H1 (cell line): ENCODE measurements around the gene TTC21A. TPM values are rescaled to one million over a fixed set of nuclear protein-coding genes. Genes with fewer than 3 reads are reported as not detected.

Source experiments
- POU5F1 ChIP-seq: IDR thresholded peaks from 2 replicates; pipeline ENCODE4 v1.6.1; 2011; ENCODE audit warnings: low read depth, mild to moderate bottlenecking, low read length, moderate library complexity
- RXRA ChIP-seq: IDR thresholded peaks from 2 replicates; pipeline ENCODE4 v1.6.1; 2011; ENCODE audit warnings: low read depth, mild to moderate bottlenecking, low read length, moderate library complexity; ENCODE audit not compliant: insufficient read depth
- YY1 ChIP-seq: IDR thresholded peaks from 2 replicates; pipeline ENCODE4 v1.6.1; 2011; ENCODE audit warnings: low read depth, mild to moderate bottlenecking, low read length
- polyA plus RNA-seq, 7 experiments: library from polyadenylated mRNA; depleted of rRNA in 3 of 7; stranded (reverse) in 5 of 7; unstranded in 2 of 7; fragments of >200 nt in 5 of 7; fragments of 200-250 nt in 2 of 7; gene quantifications; 1 replicate in 5 of 7; 2 replicates in 1 of 7; 4 replicates in 1 of 7; pipeline versions ENCODE4 v1.2.1 to v1.2.3, GENCODE V29; 2011 to 2013; ENCODE audit warnings: missing spikeins in 2 of 7, mixed read lengths in 2 of 7
- total RNA-seq: library from RNA; stranded (reverse); fragmentation: NEBNext Ultra II Directional; extraction: Animal tissue kit (Norgen Biotek cat#: 25700); gene quantifications from 2 replicates; pipeline ENCODE4 v1.2.1, GENCODE V29; 2021
- TF ChIP-seq, protein P1 (sequence below): IDR thresholded peaks from 2 replicates; pipeline ENCODE4 v1.6.1; 2012; ENCODE audit warnings: inconsistent platforms

TTC21A gene
- total and polyA plus RNA-seq, 2 of the 8 experiments (the other 6 are each of a cell fraction or from before 2014, with no cell fraction given) = 2.3 to 2.8 TPM

DNA sequence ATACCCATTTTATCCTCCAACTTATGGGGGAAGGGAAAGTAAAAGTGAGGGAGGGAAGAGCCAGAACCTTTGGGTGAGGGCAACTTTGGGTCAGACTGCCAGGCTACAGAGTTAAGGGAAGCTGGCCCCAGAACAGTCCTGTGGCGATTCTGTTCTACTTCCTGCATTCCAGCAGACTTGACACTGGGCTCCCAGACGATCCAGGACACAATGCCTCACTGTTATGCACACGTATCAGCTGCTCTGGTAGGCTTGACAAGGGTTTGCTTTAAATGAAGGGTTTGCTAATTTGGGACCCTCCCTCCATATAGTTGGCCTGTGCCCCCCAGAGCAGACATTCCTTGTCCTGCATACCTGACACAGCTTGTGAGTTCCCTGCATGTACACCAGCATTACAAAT, 10.7 kb upstream of the TTC21A start (continued):
- TF ChIP-seq YY1 (no peak), RXRA (no peak), POU5F1 (no peak)
- TF ChIP-seq, protein P1, sequence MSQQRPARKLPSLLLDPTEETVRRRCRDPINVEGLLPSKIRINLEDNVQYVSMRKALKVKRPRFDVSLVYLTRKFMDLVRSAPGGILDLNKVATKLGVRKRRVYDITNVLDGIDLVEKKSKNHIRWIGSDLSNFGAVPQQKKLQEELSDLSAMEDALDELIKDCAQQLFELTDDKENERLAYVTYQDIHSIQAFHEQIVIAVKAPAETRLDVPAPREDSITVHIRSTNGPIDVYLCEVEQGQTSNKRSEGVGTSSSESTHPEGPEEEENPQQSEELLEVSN = no peak
- TF ChIP-seq, all 59 proteins: peak for 0
